Esophagus muscularis mucosa (tissue), 4 donors: Measurements from ENCODE around the gene PAAF1. TPM values are rescaled to one million over a fixed set of nuclear protein-coding genes. Genes with fewer than 3 reads are reported as not detected.

Experiments used
- DNase-seq: peaks from one replicate; pipeline ENCODE4 v3.0.0-alpha.2; 2017; ENCODE audit errors: extremely low spot score
- H3K27ac ChIP-seq, 4 donors: fragments of 200-600 bp; sonication (generic); replicated peaks in 1 of 4; 1 replicate in 3 of 4; 2 replicates in 1 of 4; pipeline ENCODE4 v1.5.1; 2016 to 2019; ENCODE audit warnings: mild to moderate bottlenecking in 1 of 4
- H3K27me3 ChIP-seq, 4 donors: fragments of 200-600 bp; sonication (generic); one replicate each; pipeline versions ENCODE4 v1.5.1 to v1.6.0; 2016 to 2019
- H3K36me3 ChIP-seq, 4 donors: fragments of 200-600 bp; sonication (generic); one replicate each; pipeline ENCODE4 v1.5.1; 2016 to 2019
- H3K4me1 ChIP-seq, 4 donors: fragments of 200-600 bp; sonication (generic); one replicate each; pipeline ENCODE4 v1.5.1; 2016 to 2019
- H3K4me3 ChIP-seq, 4 donors: fragments of 200-600 bp; sonication (generic); 1 replicate in 2 of 4; 2 replicates in 2 of 4; pipeline ENCODE4 v1.5.1; 2016 to 2019; ENCODE audit warnings: mild to moderate bottlenecking in 4 of 4, moderate library complexity in 1 of 4
- H3K9me3 ChIP-seq, 4 donors: fragments of 200-600 bp; sonication (generic); 1 replicate in 3 of 4; 2 replicates in 1 of 4; pipeline ENCODE4 v1.5.1; 2016 to 2019
- EP300 ChIP-seq: sonication (generic); formaldehyde crosslinking; IDR thresholded peaks from one replicate; pipeline ENCODE4 v1.6.1; 2017; ENCODE audit warnings: antibody characterized with exemption
- POLR2A ChIP-seq: fragments of 450-650 bp; IDR thresholded peaks from one replicate; pipeline ENCODE4 v1.6.1; 2017; ENCODE audit warnings: antibody characterized with exemption, moderate library complexity, mild to moderate bottlenecking, low read depth
- POLR2AphosphoS5 ChIP-seq, 2 donors: sonication (generic); formaldehyde crosslinking; IDR thresholded peaks; one replicate each; pipeline ENCODE4 v1.6.1; 2017; ENCODE audit warnings: antibody characterized with exemption in 2 of 2
- WGBS: methylation state at CpG from one replicate; pipeline ENCODE4 v1.1.5; 2018; 5-methylcytosine and 5-hydroxymethylcytosine counted together
- intact Hi-C: fragments of 100-400 bp; cut with DNase I; formaldehyde crosslinking; loops from one replicate; pipeline ENCODE4 v1.15.1; 2023
- total RNA-seq, 4 donors: library from RNA; depleted of rRNA; stranded (reverse); fragments of >200 nt; gene quantifications; one replicate each; pipeline versions ENCODE4 v1.1.0 to v1.2.1, GENCODE V29; 2016
- TF ChIP-seq, protein P1 (sequence below), 3 experiments: fragments of 200-600 bp in 2 of 3; fragments of 450-650 bp in 1 of 3; sonication (generic) in 2 of 3; IDR thresholded peaks; one replicate each; pipeline ENCODE4 v1.5.1; 2017 to 2019; ENCODE audit warnings: antibody characterized with exemption in 3 of 3, mild to moderate bottlenecking in 2 of 3, moderate library complexity in 1 of 3

The PAAF1 gene, protein sequence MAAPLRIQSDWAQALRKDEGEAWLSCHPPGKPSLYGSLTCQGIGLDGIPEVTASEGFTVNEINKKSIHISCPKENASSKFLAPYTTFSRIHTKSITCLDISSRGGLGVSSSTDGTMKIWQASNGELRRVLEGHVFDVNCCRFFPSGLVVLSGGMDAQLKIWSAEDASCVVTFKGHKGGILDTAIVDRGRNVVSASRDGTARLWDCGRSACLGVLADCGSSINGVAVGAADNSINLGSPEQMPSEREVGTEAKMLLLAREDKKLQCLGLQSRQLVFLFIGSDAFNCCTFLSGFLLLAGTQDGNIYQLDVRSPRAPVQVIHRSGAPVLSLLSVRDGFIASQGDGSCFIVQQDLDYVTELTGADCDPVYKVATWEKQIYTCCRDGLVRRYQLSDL
- 10 to 100 TPM; 12.5 to 19.6 (median 18.1) TPM for total RNA-seq

DNA sequence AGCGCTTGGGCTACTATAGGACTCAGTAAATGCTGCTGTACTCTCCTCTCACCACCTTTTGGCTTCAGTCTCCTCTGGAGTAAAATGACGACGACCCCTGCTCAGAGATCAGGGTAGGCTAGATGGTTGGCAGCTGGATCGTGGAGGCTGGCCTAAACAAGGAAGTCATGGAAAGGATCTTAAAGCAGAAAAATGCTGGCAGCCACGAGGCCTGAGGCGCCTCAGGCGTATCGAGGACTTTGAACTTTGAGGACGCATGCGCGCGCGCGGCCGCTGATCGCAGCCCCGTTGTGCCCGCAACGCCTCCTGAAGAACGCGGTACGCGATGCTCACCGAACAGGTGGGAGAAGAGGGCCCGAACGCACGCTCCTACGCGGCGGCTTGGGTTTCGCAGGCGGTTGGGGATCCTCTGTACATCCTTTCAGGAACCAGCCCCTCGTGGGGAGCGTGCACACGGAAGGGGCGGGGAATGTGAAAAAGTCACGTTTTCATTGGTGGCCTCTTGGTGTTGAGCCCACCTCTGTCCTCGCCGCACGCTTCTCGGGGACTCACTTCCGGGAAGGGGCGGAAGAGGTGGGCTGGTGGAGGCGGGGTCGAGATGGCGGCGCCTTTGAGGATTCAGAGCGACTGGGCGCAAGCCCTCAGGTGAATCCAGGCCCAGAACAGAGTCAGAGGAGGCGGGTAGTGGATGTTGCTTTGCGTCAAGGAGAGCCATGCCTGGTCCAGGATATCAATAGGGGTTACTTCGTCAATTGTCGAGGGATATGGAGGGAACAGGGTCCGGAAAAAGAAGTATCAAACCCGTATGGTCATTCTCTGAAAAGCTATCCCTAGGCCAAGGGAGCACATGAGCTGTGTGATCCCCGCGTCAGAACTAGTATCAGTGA, at the start of gene PAAF1, which contains the start of gene COA4:
Gene PAAF1, plus strand, starts transcription at position 576 of the 887 bp plus-strand sequence. Its CDS starts 23 bp downstream, at position 599.
Gene COA4, minus strand, starts transcription at position 423 of the 887 bp plus-strand sequence. CDS start 3,468 bp downstream, outside the sequence.
- peak; percentile 98 for DNase-seq
- intact Hi-C loops: loop anchor here (5.0 kb wide), 1 partner anchor 89 kb away; the partner anchor contains the start of gene MRPL48
- peak within 1 kb of the TSS; percentile 72 to 93 (median 82) for H3K4me3 ChIP-seq
- no peaks in the 10 kb centered on the region for H3K9me3 ChIP-seq
- H3K27ac ChIP-seq: peak within 1 kb of the TSS; percentile 84 to 92 (median 86)
- no peaks in the 10 kb centered on the region for H3K27me3 ChIP-seq
- H3K4me1 ChIP-seq: peaks cover 16 to 37% (median 31%) of the 10 kb centered on the region in 4 donors
- peaks cover 5 to 37% (median 27%) of the 10 kb centered on the region in 4 donors for H3K36me3 ChIP-seq
- TF ChIP-seq POLR2AphosphoS5 (IDR thresholded peaks at IDR 0.05) (peak; percentile 85 to 87), EP300 (no peak)
- WGBS: under 1% methylated on average over 35 of the region's 57 CpGs

DNA sequence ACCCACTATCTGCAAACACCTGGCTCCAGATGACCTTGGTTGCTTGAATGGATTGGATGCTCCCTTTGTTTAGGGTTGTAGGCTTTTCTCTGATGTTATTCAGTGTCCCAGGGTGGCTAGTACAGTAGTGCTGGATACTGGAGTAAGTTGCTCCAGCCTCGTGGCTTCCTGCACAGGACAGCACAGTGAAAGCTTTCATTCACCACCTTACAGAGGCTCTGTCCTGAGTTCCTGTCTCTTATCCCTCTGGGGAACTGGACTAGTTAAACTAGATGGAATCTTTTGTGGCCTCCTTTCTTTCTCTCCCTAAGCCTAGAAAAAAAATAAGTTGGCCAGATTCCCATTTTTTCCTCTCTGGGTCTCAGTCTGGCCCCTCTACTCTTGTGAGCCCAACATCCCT, 46.5 kb upstream of the PAAF1 start:
- H3K27ac ChIP-seq: no peak overlapping the region
- H3K9me3 ChIP-seq: no peaks in the 10 kb centered on the region
- intact Hi-C loops: no loop called here
- TF ChIP-seq EP300 (no peak), POLR2AphosphoS5 (IDR thresholded peaks at IDR 0.05) (no peak), POLR2A (no peak)
- TF ChIP-seq, protein P1, sequence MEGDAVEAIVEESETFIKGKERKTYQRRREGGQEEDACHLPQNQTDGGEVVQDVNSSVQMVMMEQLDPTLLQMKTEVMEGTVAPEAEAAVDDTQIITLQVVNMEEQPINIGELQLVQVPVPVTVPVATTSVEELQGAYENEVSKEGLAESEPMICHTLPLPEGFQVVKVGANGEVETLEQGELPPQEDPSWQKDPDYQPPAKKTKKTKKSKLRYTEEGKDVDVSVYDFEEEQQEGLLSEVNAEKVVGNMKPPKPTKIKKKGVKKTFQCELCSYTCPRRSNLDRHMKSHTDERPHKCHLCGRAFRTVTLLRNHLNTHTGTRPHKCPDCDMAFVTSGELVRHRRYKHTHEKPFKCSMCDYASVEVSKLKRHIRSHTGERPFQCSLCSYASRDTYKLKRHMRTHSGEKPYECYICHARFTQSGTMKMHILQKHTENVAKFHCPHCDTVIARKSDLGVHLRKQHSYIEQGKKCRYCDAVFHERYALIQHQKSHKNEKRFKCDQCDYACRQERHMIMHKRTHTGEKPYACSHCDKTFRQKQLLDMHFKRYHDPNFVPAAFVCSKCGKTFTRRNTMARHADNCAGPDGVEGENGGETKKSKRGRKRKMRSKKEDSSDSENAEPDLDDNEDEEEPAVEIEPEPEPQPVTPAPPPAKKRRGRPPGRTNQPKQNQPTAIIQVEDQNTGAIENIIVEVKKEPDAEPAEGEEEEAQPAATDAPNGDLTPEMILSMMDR (IDR thresholded peaks at IDR 0.05): no peak
- H3K27me3 ChIP-seq: no peaks in the 10 kb centered on the region
- no CpG with 5 or more reads among the region's 1 CpG for WGBS
- H3K4me3 ChIP-seq: no peak overlapping the region
- H3K36me3 ChIP-seq: peaks cover 0 to 70% (median 48%) of the 10 kb centered on the region in 4 donors
- no peak for DNase-seq
- H3K4me1 ChIP-seq: no peaks in the 10 kb centered on the region

DNA sequence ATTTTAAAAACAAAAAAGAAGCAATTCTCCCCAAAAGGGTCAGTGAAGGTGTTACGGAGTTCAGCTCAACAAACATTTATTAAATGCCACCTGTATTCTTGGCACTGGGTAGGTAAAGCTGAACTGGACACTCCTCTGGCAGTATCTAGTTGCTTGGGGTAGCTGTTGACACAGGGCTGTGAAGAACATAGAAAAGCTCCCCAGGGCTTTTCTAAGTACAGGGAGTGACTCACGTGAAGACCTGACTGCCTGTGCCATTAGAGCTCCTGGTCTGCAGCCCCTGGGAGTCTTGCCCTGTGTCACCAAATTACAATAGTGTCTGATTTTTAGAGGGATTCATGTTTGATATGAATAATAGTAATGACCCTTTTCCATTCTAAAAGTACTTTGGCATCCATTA, 43.7 kb upstream of the PAAF1 start:
- WGBS: 85% methylated on average over 2 of the region's 2 CpGs
- H3K9me3 ChIP-seq: no peaks in the 10 kb centered on the region
- intact Hi-C loops: no loop called here
- no peak overlapping the region for H3K4me3 ChIP-seq
- peaks cover 7 to 59% (median 26%) of the 10 kb centered on the region in 4 donors for H3K36me3 ChIP-seq
- TF ChIP-seq, protein P1 (IDR thresholded peaks at IDR 0.05): no peak
- TF ChIP-seq EP300 (no peak), POLR2A (no peak)
- no peaks in the 10 kb centered on the region for H3K27me3 ChIP-seq
- no peak overlapping the region for H3K27ac ChIP-seq
- DNase-seq: no peak
- H3K4me1 ChIP-seq: no peaks in the 10 kb centered on the region

DNA sequence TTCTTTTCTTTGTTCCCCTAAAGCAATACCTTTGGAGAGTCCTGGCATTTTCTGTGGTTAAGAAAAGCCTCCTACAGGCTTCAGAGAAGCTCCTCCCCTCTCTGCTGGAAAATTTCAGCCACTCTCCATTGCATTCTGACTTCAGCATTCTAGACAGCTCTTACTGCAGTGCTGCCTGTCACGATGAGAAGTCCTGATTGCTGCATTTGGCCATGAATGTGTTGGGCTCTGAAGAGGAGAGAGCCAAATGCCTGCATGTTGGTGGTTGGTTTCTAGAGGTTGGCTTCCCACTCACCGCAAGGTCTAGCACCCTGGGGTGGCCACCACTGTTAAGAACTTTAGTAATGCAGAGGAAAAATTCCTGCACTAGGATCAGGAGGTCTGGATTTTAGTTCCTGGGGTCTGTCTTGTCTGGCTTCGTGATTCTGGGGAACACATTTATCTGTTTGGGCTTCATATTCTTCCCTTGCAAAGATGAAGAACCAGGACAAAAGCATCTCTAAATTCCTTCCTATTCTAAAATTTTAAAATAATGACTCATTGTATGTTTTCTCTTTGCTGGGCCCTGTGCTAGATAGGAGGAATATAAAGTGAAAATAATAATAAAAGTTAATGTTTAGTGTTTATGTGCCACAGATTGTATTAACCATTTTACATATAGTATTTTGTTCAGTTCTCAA, 38.2 kb upstream of the PAAF1 start:
- Histone ChIP-seq H3K9me3 (no peaks in the 10 kb centered on the region), H3K36me3 (peaks cover 7 to 38% (median 13%) of the 10 kb centered on the region in 4 donors), H3K27me3 (no peaks in the 10 kb centered on the region), H3K27ac (no peak overlapping the region), H3K4me1 (no peaks in the 10 kb centered on the region), H3K4me3 (no peak overlapping the region)
- TF ChIP-seq, protein P1 (IDR thresholded peaks at IDR 0.05): no peak
- TF ChIP-seq EP300 (no peak), POLR2A (no peak), POLR2AphosphoS5 (IDR thresholded peaks at IDR 0.05) (no peak)
- WGBS: 80% methylated on average over 3 of the region's 3 CpGs
- intact Hi-C loops: no loop called here
- no peak for DNase-seq
